SU-DHL-6 (cell line): ENCODE measurements around the gene MAP3K10.

Experiments
- H2AFZ ChIP-seq: fragments of 200-600 bp; sonication (generic); 2 replicates; pipeline ENCODE4 v1.6.1; 2014; ENCODE audit warnings: low read depth, mild to moderate bottlenecking, moderate library complexity, mixed read lengths, antibody characterized with exemption, low read length; ENCODE audit not compliant: severe bottlenecking
- H3F3A ChIP-seq: fragments of 200-600 bp; shearing (Covaris generic); 2 replicates; pipeline ENCODE4 v1.6.0; 2016; ENCODE audit warnings: antibody characterized with exemption, mild to moderate bottlenecking; ENCODE audit not compliant: insufficient read depth
- H3K27ac ChIP-seq: fragments of 200-600 bp; sonication (generic); 2 replicates; pipeline ENCODE4 v1.5.1; 2016; ENCODE audit warnings: low read depth, mild to moderate bottlenecking, low read length, moderate library complexity, mixed read lengths
- H3K27me3 ChIP-seq: fragments of 200-600 bp; sonication (generic), shearing (Covaris generic); 2 replicates; pipeline ENCODE4 v1.6.0; 2014; ENCODE audit warnings: mild to moderate bottlenecking, low read length
- H3K36me3 ChIP-seq: fragments of 200-600 bp; sonication (generic); 2 replicates; pipeline ENCODE4 v1.6.1; 2014; ENCODE audit warnings: mild to moderate bottlenecking, low read length, mixed read lengths
- H3K4me2 ChIP-seq: fragments of 300-600, 200-600 bp; shearing (Covaris generic), sonication (generic); 2 replicates; pipeline ENCODE4 v1.6.0; 2014; ENCODE audit warnings: low read length, low read depth, mild to moderate bottlenecking; ENCODE audit not compliant: poor library complexity, severe bottlenecking
- H3K4me3 ChIP-seq: fragments of 200-600 bp; sonication (generic); 2 replicates; pipeline ENCODE4 v1.5.1; 2014; ENCODE audit warnings: antibody characterized with exemption, low read length, mild to moderate bottlenecking, mixed read lengths; ENCODE audit not compliant: insufficient read depth, poor library complexity, severe bottlenecking
- H3K79me2 ChIP-seq: fragments of 200-600 bp; sonication (generic); 2 replicates; pipeline ENCODE4 v1.6.1; 2014; ENCODE audit warnings: mild to moderate bottlenecking, low read length, moderate library complexity; ENCODE audit not compliant: insufficient read depth
- H3K9ac ChIP-seq: fragments of 200-600 bp; sonication (generic); 2 replicates; pipeline ENCODE4 v1.7.0; 2014; ENCODE audit warnings: mild to moderate bottlenecking, low read length
- H3K9me2 ChIP-seq: fragments of 200-600 bp; sonication (generic); replicated peaks from 2 replicates; pipeline ENCODE4 v1.6.1; 2014; ENCODE audit warnings: low read length; ENCODE audit not compliant: insufficient read depth
- H3K9me3 ChIP-seq: fragments of 200-600 bp; sonication (generic); 2 replicates; pipeline ENCODE4 v1.6.1; 2014; ENCODE audit warnings: low read length, mixed read lengths; ENCODE audit not compliant: insufficient read depth
- H4K20me1 ChIP-seq: fragments of 200-600 bp; sonication (generic); 2 replicates; pipeline ENCODE4 v1.6.1; 2014; ENCODE audit warnings: low read depth, mild to moderate bottlenecking, antibody characterized with exemption, low read length, moderate library complexity, mixed read lengths
- CTCF ChIP-seq: fragments of 200-600 bp; sonication (generic); IDR thresholded peaks from one replicate; pipeline ENCODE4 v1.5.1; 2017; ENCODE audit warnings: antibody characterized with exemption, mild to moderate bottlenecking, low read length, moderate library complexity; ENCODE audit not compliant: insufficient read depth, poor library complexity, severe bottlenecking
- EZH2phosphoT487 ChIP-seq: fragments of 200-600 bp; sonication (generic), shearing (Covaris generic); conservative IDR thresholded peaks from 2 replicates; pipeline ENCODE4 v1.6.1; 2018; ENCODE audit warnings: mild to moderate bottlenecking, antibody characterized with exemption, low read length, moderate library complexity, mixed read lengths

MAP3K10 gene

GRCh38 chr19:40200341-40201099 lies 9.3 kb downstream of the MAP3K10 start:
- no peak overlapping the region for H2AFZ ChIP-seq
- no peaks in the 10 kb centered on the region for H3K9me2 ChIP-seq
- no peak for TF ChIP-seq CTCF
- TF ChIP-seq EZH2phosphoT487, result no peak
- no peak overlapping the region for H3K4me3 ChIP-seq
- H3F3A ChIP-seq, result no peaks in the 10 kb centered on the region
- no peak overlapping the region for H3K27ac ChIP-seq
- no peaks in the 10 kb centered on the region for H3K27me3 ChIP-seq
- no peaks in the 10 kb centered on the region for H3K79me2 ChIP-seq
- H3K9ac ChIP-seq, result no peak overlapping the region
- no peaks in the 10 kb centered on the region for H3K9me3 ChIP-seq
- no peaks in the 10 kb centered on the region for H3K36me3 ChIP-seq
- H3K4me2 ChIP-seq, result no peak overlapping the region
- no peaks in the 10 kb centered on the region for H4K20me1 ChIP-seq

- Histone ChIP-seq H3K4me3 (no peak overlapping the region), H3K36me3 (no peaks in the 10 kb centered on the region), H3K9ac (no peak overlapping the region), H3K9me3 (no peaks in the 10 kb centered on the region), H3K9me2 (no peaks in the 10 kb centered on the region), H3K4me2 (no peak overlapping the region), H3K27ac (no peak overlapping the region), H3K27me3 (no peaks in the 10 kb centered on the region), H2AFZ (no peak overlapping the region), H3K79me2 (no peaks in the 10 kb centered on the region), H4K20me1 (no peaks in the 10 kb centered on the region), H3F3A (no peaks in the 10 kb centered on the region)
- TF ChIP-seq EZH2phosphoT487 (no peak), CTCF (no peak)
Measured at GRCh38 chr19:40204381-40204780, 13.2 kb downstream of the MAP3K10 start.

- Histone ChIP-seq H3K4me3 (no peak overlapping the region), H3K36me3 (no peaks in the 10 kb centered on the region), H3K79me2 (no peaks in the 10 kb centered on the region), H4K20me1 (no peaks in the 10 kb centered on the region), H2AFZ (no peak overlapping the region), H3K27me3 (no peaks in the 10 kb centered on the region), H3K27ac (no peak overlapping the region), H3F3A (no peaks in the 10 kb centered on the region), H3K9ac (no peak overlapping the region), H3K9me3 (no peaks in the 10 kb centered on the region), H3K9me2 (no peaks in the 10 kb centered on the region), H3K4me2 (no peak overlapping the region)
- no peak for TF ChIP-seq CTCF
- no peak for TF ChIP-seq EZH2phosphoT487
Measured at GRCh38 chr19:40205760-40206159, 14.5 kb downstream of the MAP3K10 start.
